ENCODE data around the gene COX5B.

- TF ChIP-seq, protein P1, sequence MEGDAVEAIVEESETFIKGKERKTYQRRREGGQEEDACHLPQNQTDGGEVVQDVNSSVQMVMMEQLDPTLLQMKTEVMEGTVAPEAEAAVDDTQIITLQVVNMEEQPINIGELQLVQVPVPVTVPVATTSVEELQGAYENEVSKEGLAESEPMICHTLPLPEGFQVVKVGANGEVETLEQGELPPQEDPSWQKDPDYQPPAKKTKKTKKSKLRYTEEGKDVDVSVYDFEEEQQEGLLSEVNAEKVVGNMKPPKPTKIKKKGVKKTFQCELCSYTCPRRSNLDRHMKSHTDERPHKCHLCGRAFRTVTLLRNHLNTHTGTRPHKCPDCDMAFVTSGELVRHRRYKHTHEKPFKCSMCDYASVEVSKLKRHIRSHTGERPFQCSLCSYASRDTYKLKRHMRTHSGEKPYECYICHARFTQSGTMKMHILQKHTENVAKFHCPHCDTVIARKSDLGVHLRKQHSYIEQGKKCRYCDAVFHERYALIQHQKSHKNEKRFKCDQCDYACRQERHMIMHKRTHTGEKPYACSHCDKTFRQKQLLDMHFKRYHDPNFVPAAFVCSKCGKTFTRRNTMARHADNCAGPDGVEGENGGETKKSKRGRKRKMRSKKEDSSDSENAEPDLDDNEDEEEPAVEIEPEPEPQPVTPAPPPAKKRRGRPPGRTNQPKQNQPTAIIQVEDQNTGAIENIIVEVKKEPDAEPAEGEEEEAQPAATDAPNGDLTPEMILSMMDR (IDR thresholded peaks at IDR 0.05), result no peak
- TF ChIP-seq SIN3A (IDR thresholded peaks at IDR 0.05; ENCODE audit: borderline replicate concordance, insufficient read depth, low read depth, low read length), result no peak
- no peak for TF ChIP-seq POLR2AphosphoS5 (IDR thresholded peaks at IDR 0.05; ENCODE audit: low read depth, low read length)
- no peak for TF ChIP-seq TCF7L2 (IDR thresholded peaks at IDR 0.05; ENCODE audit: low read depth, low read length)
- TF ChIP-seq, protein P2, sequence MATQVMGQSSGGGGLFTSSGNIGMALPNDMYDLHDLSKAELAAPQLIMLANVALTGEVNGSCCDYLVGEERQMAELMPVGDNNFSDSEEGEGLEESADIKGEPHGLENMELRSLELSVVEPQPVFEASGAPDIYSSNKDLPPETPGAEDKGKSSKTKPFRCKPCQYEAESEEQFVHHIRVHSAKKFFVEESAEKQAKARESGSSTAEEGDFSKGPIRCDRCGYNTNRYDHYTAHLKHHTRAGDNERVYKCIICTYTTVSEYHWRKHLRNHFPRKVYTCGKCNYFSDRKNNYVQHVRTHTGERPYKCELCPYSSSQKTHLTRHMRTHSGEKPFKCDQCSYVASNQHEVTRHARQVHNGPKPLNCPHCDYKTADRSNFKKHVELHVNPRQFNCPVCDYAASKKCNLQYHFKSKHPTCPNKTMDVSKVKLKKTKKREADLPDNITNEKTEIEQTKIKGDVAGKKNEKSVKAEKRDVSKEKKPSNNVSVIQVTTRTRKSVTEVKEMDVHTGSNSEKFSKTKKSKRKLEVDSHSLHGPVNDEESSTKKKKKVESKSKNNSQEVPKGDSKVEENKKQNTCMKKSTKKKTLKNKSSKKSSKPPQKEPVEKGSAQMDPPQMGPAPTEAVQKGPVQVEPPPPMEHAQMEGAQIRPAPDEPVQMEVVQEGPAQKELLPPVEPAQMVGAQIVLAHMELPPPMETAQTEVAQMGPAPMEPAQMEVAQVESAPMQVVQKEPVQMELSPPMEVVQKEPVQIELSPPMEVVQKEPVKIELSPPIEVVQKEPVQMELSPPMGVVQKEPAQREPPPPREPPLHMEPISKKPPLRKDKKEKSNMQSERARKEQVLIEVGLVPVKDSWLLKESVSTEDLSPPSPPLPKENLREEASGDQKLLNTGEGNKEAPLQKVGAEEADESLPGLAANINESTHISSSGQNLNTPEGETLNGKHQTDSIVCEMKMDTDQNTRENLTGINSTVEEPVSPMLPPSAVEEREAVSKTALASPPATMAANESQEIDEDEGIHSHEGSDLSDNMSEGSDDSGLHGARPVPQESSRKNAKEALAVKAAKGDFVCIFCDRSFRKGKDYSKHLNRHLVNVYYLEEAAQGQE (IDR thresholded peaks at IDR 0.05; ENCODE audit: insufficient read depth in 1 of 2, low read depth in 2 of 2, low read length in 1 of 2), result no peak
Measured at GRCh38 chr2:97663626-97663961, 17.7 kb downstream of the COX5B start.

Data from Panc1 (cell line).